ENCODE results near the gene RASA1.
"Not testable (repeated sequence)": the region's sequence is repeated elsewhere in the genome, so short reads cannot be mapped to it uniquely, and the experiment has no call there.

RASA1 gene

DNA sequence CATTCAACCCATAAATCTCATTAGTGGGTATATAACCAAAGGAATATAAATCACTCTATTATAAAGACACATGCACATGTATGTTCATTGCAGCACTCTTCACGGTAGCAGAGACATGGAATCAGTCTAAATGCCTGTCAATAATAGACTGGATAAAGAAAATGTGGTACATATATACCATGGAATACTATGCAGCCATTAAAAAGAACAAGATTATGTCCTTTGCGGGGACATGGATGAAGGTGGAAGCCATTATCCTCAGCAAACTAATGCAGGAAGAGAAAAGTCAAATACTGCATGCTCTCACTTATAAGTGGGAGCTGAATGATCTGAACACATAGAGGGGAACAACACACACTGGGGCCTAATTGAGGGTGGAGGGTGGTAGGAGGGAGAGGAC is 38.4 kb downstream of the RASA1 start:
- not testable (repeated sequence) for H3K9me3 Mint-ChIP-seq, H3K27me3 Mint-ChIP-seq, DNase-seq, H3K4me3 Mint-ChIP-seq, H3K27ac Mint-ChIP-seq
- H3K36me3 Mint-ChIP-seq (ENCODE audit: low read depth), result peaks cover 49% of the 10 kb centered on the region
- peaks cover 57% of the 10 kb centered on the region for H3K4me1 Mint-ChIP-seq (ENCODE audit: low read depth)

DNA sequence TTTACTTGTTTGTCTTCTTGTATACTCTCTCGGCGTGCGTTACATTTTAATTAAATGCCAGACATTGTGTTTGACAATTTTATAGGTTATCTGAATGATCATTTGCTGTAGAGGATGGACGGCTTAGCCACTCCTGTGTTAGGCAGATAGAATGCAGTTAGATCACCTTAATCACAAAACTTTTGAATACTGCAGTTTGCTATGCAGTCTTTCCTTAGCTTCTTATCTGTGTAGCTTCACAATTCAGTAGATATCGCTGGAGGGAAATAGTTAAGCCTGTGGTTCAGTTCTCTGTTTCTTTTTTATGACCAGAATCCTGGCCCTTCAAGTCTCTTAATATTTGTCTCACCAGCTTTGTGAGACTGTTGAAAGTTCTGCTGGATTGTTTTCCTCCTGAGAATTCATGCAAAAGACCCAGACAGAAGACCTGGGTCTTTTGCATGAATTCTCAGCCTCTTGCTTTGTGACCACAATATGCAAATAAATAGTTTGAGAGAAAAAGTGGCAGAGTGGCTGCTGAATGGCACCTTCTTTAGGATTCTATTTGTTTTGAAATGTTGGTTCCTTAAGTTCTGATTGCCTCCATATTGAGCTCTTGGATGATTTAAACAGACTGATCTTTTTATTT is 40.2 kb downstream of the RASA1 start:
- Mint-ChIP-seq H3K4me3 (no peak overlapping the region), H3K36me3 (ENCODE audit: low read depth) (peaks cover 50% of the 10 kb centered on the region), H3K27ac (no peak overlapping the region), H3K9me3 (peaks cover 8% of the 10 kb centered on the region), H3K4me1 (ENCODE audit: low read depth) (peaks cover 55% of the 10 kb centered on the region), H3K27me3 (no peaks in the 10 kb centered on the region)
- no peak for DNase-seq

DNA sequence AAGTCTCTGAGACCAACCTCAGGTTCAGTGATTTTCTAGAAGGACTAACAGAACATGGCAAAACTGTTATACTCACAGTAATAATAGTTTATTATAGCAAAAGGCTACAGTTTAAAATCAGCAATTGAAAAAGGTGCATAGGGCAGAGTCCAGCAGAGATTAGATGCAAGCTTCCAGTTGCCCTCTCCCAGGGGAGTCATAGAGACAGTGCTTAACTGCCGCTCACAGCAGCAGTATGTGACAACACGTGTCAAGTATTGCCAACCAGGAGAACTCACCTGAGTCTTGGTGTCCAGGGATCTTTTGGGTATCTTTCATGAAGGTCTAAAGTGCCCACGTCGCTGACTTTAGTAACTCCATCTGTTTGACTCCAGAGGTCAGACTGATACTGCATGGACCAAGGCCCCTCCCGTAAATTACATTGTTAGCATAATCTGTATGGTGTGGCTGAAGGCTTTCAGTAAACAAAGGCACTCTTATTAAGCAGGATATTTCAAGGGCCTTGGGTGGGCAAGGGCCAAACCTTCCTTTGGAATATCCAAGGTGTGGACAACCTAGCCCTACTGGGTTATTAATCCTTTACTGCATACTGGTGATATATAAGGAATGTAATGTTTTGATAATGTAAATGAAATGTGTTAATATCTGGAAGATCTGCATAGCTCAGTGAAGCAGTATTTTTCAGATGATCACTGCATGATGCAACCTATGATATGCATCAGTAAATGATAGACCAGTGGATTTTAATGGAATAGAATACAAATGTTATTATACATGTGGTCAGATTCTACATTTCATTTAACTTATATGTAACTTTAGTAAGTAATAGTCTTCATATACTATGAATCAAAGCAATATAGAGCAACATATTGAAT is 44.0 kb downstream of the RASA1 start:
- Mint-ChIP-seq H3K36me3 (ENCODE audit: low read depth) (peaks cover 17% of the 10 kb centered on the region), H3K27ac (no peak overlapping the region), H3K4me3 (no peak overlapping the region), H3K27me3 (no peaks in the 10 kb centered on the region), H3K9me3 (peaks cover under 1% of the 10 kb centered on the region), H3K4me1 (ENCODE audit: low read depth) (peaks cover 63% of the 10 kb centered on the region)
- DNase-seq, result no peak

DNA sequence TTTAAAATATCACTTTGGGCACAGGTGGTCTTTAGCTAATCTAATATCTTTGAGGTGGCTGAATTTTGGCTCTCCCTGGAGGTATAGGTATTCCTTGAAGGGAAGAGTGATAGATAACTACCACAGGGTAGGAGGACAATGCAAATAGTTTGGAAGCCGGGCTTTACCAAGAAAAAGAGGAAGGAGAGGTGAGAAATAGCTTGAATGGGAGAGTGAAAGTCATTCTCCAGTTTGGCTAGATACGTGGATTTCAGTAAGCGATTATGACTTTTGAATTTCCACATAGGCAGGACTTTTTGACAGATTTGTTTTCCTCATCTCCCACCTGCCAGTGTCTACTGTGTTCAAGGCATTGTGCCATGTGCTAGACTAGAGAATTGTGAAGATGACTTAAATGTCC is 45.5 kb downstream of the RASA1 start:
- peaks cover 58% of the 10 kb centered on the region for H3K4me1 Mint-ChIP-seq (ENCODE audit: low read depth)
- DNase-seq, result no peak

DNA sequence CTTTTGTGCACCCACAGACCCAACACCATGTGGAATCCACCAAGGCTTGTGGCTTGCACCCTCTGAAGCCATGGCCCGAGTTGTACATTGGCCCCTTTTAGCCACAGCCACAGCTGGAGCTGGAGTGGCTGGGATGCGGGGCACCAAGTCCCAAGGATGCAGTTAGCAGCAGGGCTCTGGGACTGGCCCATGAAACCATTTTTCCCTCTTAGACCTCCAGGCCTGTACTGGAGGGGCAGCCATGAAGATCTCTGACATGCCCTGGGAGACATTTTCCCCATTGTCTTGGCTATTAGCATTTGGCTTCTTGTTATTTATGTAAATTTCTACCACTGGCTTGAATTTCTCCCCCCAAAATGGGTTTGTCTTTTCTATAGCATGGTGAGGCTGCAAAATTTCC is 51.8 kb downstream of the RASA1 start:
- Mint-ChIP-seq H3K27me3 (no peaks in the 10 kb centered on the region), H3K36me3 (ENCODE audit: low read depth) (peaks cover 37% of the 10 kb centered on the region), H3K4me1 (ENCODE audit: low read depth) (peaks cover 49% of the 10 kb centered on the region), H3K4me3 (no peak overlapping the region), H3K27ac (no peak overlapping the region), H3K9me3 (peaks cover 13% of the 10 kb centered on the region)
- no peak for DNase-seq

More for the DNA sequence above, 45.5 kb downstream of the RASA1 start:
- peaks cover 3% of the 10 kb centered on the region for H3K9me3 Mint-ChIP-seq
- peaks cover 24% of the 10 kb centered on the region for H3K36me3 Mint-ChIP-seq (ENCODE audit: low read depth)
- H3K4me3 Mint-ChIP-seq, result no peak overlapping the region
- H3K27ac Mint-ChIP-seq, result no peak overlapping the region
- H3K27me3 Mint-ChIP-seq, result no peaks in the 10 kb centered on the region

DNA sequence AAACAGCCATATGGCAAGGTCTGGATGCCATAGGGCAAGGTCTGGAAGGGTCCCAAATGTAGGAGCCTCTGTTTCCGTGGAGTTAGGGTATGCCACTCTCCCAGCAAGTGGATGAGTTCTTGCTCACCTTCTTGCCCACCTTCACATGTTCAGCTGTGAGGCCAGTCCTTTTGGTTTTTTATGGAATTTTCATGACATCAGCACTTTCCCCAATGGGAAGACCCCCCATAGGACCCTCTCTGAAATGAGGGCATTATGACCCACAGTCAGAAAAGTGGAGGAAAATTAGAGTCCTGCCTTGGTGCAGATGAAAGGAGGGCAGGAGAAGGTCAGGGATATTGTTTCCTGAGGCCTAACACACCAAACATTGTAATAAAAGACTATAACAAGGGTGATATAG is 53.9 kb downstream of the RASA1 start:
- no peak overlapping the region for H3K4me3 Mint-ChIP-seq
- H3K27me3 Mint-ChIP-seq, result no peaks in the 10 kb centered on the region
- no peak overlapping the region for H3K27ac Mint-ChIP-seq
- peaks cover 42% of the 10 kb centered on the region for H3K36me3 Mint-ChIP-seq (ENCODE audit: low read depth)
- DNase-seq, result no peak
- peaks cover 57% of the 10 kb centered on the region for H3K4me1 Mint-ChIP-seq (ENCODE audit: low read depth)
- H3K9me3 Mint-ChIP-seq, result peaks cover 13% of the 10 kb centered on the region

DNA sequence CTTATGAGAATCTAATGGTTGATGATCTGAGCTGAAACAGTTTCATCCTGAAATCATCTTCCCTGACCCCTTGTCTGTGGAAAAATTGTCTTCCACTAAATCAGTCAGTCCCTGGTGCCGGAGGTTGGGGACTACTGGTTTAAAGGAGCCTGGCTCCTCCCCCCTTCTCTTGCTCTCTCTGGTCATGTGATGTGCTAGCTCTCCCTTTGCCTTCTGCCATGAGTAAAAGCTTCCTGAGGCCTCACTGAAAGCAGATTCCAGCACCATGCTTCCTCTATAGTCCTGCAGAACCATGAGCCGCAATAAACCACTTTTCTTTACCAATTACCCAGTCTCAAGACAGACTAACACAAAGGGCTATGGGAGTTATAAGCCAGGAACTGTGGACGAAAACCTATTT is 54.7 kb downstream of the RASA1 start:
- peaks cover 40% of the 10 kb centered on the region for H3K36me3 Mint-ChIP-seq (ENCODE audit: low read depth)
- no peaks in the 10 kb centered on the region for H3K27me3 Mint-ChIP-seq
- H3K4me3 Mint-ChIP-seq, result no peak overlapping the region
- H3K9me3 Mint-ChIP-seq, result peaks cover 13% of the 10 kb centered on the region
- no peak overlapping the region for H3K27ac Mint-ChIP-seq
- peaks cover 61% of the 10 kb centered on the region for H3K4me1 Mint-ChIP-seq (ENCODE audit: low read depth)
- no peak for DNase-seq

DNA sequence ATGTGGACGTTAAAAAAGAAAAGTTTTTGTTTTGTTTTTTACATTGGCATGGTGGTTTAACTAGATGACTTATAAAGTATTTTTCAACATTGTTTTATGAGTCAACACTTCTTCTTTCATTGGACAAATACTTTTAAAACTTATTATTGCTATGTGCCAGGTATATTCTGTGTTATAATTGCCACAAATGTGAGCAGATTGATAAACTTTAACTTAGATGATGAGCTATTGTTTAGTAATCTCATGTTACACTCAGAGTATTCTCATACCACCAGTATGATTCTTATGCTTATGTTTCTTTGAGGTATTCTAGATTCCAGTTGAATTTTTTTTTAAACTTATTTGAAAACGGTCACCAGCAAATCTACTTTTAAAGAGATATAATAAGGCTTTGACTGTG is 60.3 kb downstream of the RASA1 start:
- Mint-ChIP-seq H3K4me1 (ENCODE audit: low read depth) (peaks cover 63% of the 10 kb centered on the region), H3K27ac (no peak overlapping the region), H3K27me3 (no peaks in the 10 kb centered on the region), H3K9me3 (no peaks in the 10 kb centered on the region), H3K36me3 (ENCODE audit: low read depth) (peaks cover 24% of the 10 kb centered on the region), H3K4me3 (no peak overlapping the region)
- DNase-seq, result no peak

DNA sequence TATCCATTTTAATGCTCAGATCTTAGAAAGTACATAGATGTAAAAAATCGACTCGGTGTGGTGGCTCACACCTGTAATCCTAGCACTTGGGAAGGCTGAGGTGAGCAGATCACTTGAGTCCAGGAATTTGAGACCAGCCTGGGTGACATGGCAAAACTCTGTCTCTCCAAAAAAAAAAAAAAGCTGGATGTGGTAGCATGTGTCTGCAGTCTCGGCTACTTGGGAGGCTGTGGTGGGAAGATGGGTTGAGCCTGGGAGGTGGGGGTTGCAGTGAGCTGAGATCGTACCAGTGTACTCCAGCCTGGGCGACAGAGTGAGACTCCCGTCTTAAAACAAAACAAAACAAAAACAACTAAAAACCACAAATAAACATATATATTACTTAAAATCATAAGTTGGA is 61.4 kb downstream of the RASA1 start:
- peaks cover 53% of the 10 kb centered on the region for H3K4me1 Mint-ChIP-seq (ENCODE audit: low read depth)
- H3K9me3 Mint-ChIP-seq, result no peaks in the 10 kb centered on the region
- peaks cover 34% of the 10 kb centered on the region for H3K36me3 Mint-ChIP-seq (ENCODE audit: low read depth)
- no peaks in the 10 kb centered on the region for H3K27me3 Mint-ChIP-seq
- no peak overlapping the region for H3K4me3 Mint-ChIP-seq
- no peak overlapping the region for H3K27ac Mint-ChIP-seq
- DNase-seq, result no peak

DNA sequence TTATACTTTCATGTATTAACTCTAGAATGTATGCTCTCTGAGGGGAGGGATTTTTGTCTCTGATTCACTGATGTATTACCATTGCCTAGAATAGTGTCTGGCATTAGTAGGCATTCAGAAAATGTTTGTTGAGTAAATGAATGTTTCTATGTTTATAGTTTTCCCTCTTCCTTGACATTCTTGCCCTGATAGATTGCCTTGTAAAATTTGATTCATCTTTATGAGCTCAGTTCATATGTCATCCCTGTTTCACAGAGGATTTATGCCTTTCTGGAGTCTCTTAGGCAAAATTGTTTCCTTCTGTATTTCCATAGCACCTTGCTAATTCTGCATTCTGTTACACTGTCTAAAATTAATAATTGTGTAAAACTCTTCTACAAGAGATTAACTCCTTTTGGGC is 72.3 kb downstream of the RASA1 start:
- Mint-ChIP-seq H3K4me1 (ENCODE audit: low read depth) (peaks cover 25% of the 10 kb centered on the region), H3K4me3 (no peak overlapping the region), H3K27me3 (no peaks in the 10 kb centered on the region), H3K36me3 (ENCODE audit: low read depth) (peaks cover 68% of the 10 kb centered on the region), H3K9me3 (peaks cover 7% of the 10 kb centered on the region), H3K27ac (peak overlapping the region; percentile 84)
- DNase-seq, result no peak

DNA sequence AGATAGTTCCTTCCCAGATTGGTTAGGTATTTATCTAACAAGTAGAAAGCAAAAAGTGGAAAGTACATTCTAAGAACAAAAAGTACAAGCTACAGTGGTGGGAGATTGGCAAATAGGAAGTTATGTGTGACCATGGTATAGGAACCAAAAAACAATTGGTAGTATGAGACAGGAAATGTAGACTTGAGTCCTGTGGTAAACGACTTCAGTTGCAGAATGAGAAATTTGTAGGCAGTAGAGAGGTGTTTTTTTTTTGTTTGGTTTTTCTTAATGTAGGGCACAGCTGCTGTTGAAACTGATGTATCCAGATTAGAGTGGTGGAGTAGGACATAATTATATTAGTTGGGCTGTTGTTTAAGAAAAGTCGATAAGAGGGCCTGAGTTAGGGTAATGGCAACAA is 73.0 kb downstream of the RASA1 start:
- peaks cover 70% of the 10 kb centered on the region for H3K36me3 Mint-ChIP-seq (ENCODE audit: low read depth)
- peak overlapping the region; percentile 44 for H3K4me3 Mint-ChIP-seq
- peaks cover 7% of the 10 kb centered on the region for H3K9me3 Mint-ChIP-seq
- no peaks in the 10 kb centered on the region for H3K27me3 Mint-ChIP-seq
- H3K4me1 Mint-ChIP-seq (ENCODE audit: low read depth), result peaks cover 29% of the 10 kb centered on the region
- DNase-seq, result no peak
- peak overlapping the region; percentile 84 for H3K27ac Mint-ChIP-seq

DNA sequence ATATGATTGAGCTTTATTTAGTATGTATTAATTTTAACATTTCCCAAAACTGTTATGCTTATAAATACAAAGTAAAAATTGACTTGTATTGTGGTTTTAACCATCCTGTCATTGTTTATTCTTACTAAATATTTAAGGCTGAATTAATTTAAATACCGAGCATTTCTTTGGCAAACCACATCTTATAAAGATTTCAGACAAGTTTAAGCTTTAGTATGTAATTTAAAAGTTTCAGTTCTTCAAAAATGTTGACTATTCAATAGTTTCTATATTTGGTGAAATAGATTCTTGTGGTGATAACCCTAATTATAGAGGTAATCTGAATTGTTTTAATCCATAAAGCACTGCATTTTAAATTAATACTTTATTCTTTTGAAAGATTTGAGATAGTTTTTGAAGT is 79.6 kb downstream of the RASA1 start:
- H3K27me3 Mint-ChIP-seq, result no peaks in the 10 kb centered on the region
- peaks cover 68% of the 10 kb centered on the region for H3K36me3 Mint-ChIP-seq (ENCODE audit: low read depth)
- peaks cover 7% of the 10 kb centered on the region for H3K9me3 Mint-ChIP-seq
- peaks cover 14% of the 10 kb centered on the region for H3K4me1 Mint-ChIP-seq (ENCODE audit: low read depth)
- DNase-seq, result no peak
- no peak overlapping the region for H3K4me3 Mint-ChIP-seq
- H3K27ac Mint-ChIP-seq, result no peak overlapping the region

DNA sequence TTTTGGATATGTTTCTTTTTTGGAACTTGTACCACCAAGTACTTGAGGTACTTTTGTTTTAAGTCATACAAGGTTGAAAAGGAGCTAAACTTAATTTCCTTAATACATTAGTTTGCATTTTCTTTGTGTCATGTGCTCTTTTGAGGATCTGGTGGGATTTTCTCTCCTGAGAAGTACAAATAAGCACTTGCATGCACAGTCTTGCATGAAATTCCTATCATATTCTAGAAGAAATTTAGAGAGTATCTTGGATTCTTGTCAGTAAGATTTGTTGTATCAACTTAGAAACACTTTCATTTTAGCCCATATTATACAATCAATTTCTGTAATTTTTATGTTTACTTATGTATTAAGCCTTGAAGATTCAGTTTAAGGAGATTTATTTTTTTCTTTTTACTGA is 80.2 kb downstream of the RASA1 start:
- Mint-ChIP-seq H3K27me3 (no peaks in the 10 kb centered on the region), H3K27ac (no peak overlapping the region), H3K36me3 (ENCODE audit: low read depth) (peaks cover 66% of the 10 kb centered on the region), H3K4me1 (ENCODE audit: low read depth) (peaks cover 14% of the 10 kb centered on the region), H3K4me3 (no peak overlapping the region), H3K9me3 (peaks cover 7% of the 10 kb centered on the region)
- DNase-seq, result no peak

DNA sequence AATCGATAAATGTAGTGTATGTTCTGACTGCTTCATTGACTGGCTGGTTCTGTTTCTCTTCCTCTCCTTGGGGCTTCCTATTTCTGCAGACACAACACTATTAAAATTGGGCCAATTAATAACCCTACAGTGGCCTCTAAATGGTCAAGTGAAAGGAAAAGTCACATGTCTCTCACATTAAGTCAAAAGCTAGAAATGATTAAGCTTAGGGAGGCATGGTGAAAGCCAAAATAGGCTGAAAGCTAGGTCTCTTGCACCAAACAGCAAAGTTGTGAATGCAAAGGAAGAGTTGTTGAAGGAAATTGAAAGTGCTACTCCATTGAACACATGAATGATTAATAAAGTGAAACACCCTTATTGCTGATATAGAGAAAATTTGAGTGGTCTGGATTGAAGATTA is 86.8 kb downstream of the RASA1 start:
- DNase-seq, result no peak
- peaks cover 75% of the 10 kb centered on the region for H3K36me3 Mint-ChIP-seq (ENCODE audit: low read depth)

DNA sequence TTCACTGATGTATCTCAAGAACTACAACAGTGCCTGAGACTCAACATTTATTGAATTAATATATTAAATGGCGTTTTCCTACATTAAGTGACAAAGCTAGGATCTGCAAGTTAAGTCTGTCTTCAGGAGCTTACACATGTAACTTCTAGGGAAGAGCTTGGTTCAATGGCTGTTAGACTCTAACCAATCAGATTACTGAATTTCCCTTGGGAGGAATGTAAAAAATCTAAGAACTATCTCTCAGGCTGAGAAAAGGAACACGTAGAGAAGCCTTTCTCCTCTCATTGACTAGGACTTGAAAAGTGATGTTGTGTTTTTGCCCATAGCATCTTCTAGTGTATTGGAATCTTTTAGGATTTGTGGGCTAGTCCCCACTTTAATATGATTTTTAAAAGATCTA is 91.4 kb downstream of the RASA1 start:
- Mint-ChIP-seq H3K9me3 (no peaks in the 10 kb centered on the region), H3K27me3 (no peaks in the 10 kb centered on the region), H3K4me3 (no peak overlapping the region), H3K27ac (no peak overlapping the region), H3K36me3 (ENCODE audit: low read depth) (peaks cover 80% of the 10 kb centered on the region), H3K4me1 (ENCODE audit: low read depth) (peaks cover 24% of the 10 kb centered on the region)
- DNase-seq, result no peak

More for the DNA sequence above, 86.8 kb downstream of the RASA1 start:
- H3K4me3 Mint-ChIP-seq, result no peak overlapping the region
- peaks cover 18% of the 10 kb centered on the region for H3K4me1 Mint-ChIP-seq (ENCODE audit: low read depth)
- H3K27ac Mint-ChIP-seq, result peak overlapping the region; percentile 51
- H3K9me3 Mint-ChIP-seq, result no peaks in the 10 kb centered on the region
- H3K27me3 Mint-ChIP-seq, result no peaks in the 10 kb centered on the region

Data from activated T-cell treated with anti-CD3 and anti-CD28 coated beads, Interleukin-2, amount 50 U/mL, for 24 hours (primary cell).